ENCODE results near the gene EGF. TPM values are rescaled to one million over a fixed set of nuclear protein-coding genes. Genes with fewer than 3 reads are reported as not detected.

EGF gene
- total and polyA plus RNA-seq, 12 donors: 0.54 to 16.4 (median 11.7) TPM

DNA sequence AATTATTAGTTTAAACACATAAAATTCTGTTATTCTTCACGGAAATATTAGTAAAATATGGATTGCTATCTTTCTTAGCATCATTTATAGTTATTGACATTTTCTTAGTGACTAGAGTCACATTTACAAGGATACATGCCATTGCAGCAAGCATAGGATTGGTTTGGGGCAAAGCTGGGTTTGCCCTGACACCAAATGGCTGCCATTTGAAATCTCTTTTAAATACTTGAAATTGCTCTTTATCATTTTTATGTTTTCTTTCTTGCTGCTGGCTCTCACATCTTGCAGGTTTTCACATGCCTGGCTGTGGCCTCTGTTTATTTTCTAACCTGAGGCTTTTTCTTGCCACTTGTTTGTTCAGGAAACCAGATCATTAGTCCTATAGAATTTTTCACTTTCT, 39.9 kb downstream of the EGF start:
- intact Hi-C loops (cut with DNase I): no loop called here
- Histone ChIP-seq H3K27ac (no peak overlapping the region), H3K27me3 (no peaks in the 10 kb centered on the region), H3K4me1 (no peaks in the 10 kb centered on the region), H3K36me3 (no peaks in the 10 kb centered on the region), H3K4me3 (no peak overlapping the region), H3K9me3 (no peaks in the 10 kb centered on the region)
- no peak for TF ChIP-seq CTCF (IDR thresholded peaks at IDR 0.05)
- ATAC-seq: no peak
- no peak for DNase-seq
- 83 to 89% methylated on average over 1 of the region's 1 CpG for WGBS, 2 donors

GRCh38 chr4:109953556-109953955, 40.9 kb downstream of the EGF start:
- no peaks in the 10 kb centered on the region for H3K27me3 ChIP-seq
- no peaks in the 10 kb centered on the region for H3K36me3 ChIP-seq
- DNase-seq (no peak), ATAC-seq (no peak)
- no peak overlapping the region for H3K27ac ChIP-seq
- no peak for TF ChIP-seq CTCF (IDR thresholded peaks at IDR 0.05)
- WGBS, 2 donors: 84 to 90% methylated on average over 3 of the region's 3 CpGs
- H3K4me3 ChIP-seq: no peak overlapping the region
- H3K9me3 ChIP-seq: no peaks in the 10 kb centered on the region
- H3K4me1 ChIP-seq: no peaks in the 10 kb centered on the region
- intact Hi-C loops (cut with DNase I): no loop called here

- Histone ChIP-seq H3K27ac (no peak overlapping the region), H3K9me3 (no peaks in the 10 kb centered on the region), H3K4me3 (no peak overlapping the region), H3K4me1 (no peaks in the 10 kb centered on the region), H3K27me3 (no peaks in the 10 kb centered on the region), H3K36me3 (no peaks in the 10 kb centered on the region)
- WGBS, 2 donors: 95 to 96% methylated on average over 1 of the region's 1 CpG
- DNase-seq (no peak), ATAC-seq (no peak)
- intact Hi-C loops (cut with DNase I): no loop called here
- TF ChIP-seq CTCF (IDR thresholded peaks at IDR 0.05): no peak
Measured at GRCh38 chr4:109955146-109955545, 42.5 kb downstream of the EGF start.

DNA sequence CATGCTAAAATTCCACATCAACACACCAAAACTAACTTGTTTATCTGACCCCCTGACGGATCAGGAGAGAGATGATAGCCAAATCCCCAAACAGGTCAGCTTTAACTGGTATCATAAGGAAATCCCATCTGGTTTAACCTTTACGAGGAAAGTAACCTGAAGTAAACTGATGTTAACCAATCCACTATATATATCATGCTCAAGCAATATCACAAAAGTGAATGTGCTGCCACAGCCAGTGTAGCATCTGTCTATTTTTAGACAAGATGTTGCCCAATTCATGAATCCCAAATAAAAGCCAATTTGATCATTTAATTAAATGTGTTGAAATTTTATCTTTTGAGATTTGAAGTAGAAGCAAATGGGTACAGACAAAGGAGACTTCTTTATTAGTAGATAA, 44.5 kb downstream of the EGF start:
- no peaks in the 10 kb centered on the region for H3K9me3 ChIP-seq
- 88 to 90% methylated on average over 2 of the region's 2 CpGs for WGBS, 2 donors
- no peak overlapping the region for H3K27ac ChIP-seq
- no peaks in the 10 kb centered on the region for H3K4me1 ChIP-seq
- no peak for TF ChIP-seq CTCF (IDR thresholded peaks at IDR 0.05)
- DNase-seq: no peak
- no peak overlapping the region for H3K4me3 ChIP-seq
- no peaks in the 10 kb centered on the region for H3K36me3 ChIP-seq
- H3K27me3 ChIP-seq: no peaks in the 10 kb centered on the region
- no peak for ATAC-seq
- intact Hi-C loops (cut with DNase I): no loop called here

GRCh38 chr4:109959195-109959594, 46.5 kb downstream of the EGF start:
- H3K36me3 ChIP-seq: no peaks in the 10 kb centered on the region
- no peak for TF ChIP-seq CTCF (IDR thresholded peaks at IDR 0.05)
- no peaks in the 10 kb centered on the region for H3K4me1 ChIP-seq
- no peak for ATAC-seq
- H3K4me3 ChIP-seq: no peak overlapping the region
- WGBS, 2 donors: 87 to 94% methylated on average over 8 of the region's 8 CpGs
- H3K27me3 ChIP-seq: no peaks in the 10 kb centered on the region
- intact Hi-C loops (cut with DNase I): no loop called here
- no peak for DNase-seq
- H3K27ac ChIP-seq: no peak overlapping the region
- no peaks in the 10 kb centered on the region for H3K9me3 ChIP-seq
